Karpas-422 (cell line): ENCODE data around the gene XAGE3. TPM values are rescaled to one million over a fixed set of nuclear protein-coding genes. Genes with fewer than 3 reads are reported as not detected.

ENCODE experiments used
- DNase-seq: peaks from one replicate; pipeline ENCODE4 v3.0.0-alpha.2; 2015
- H2AFZ ChIP-seq: fragments of 200-600 bp; sonication (generic); 2 replicates; pipeline ENCODE4 v1.6.1; 2014; ENCODE audit warnings: antibody characterized with exemption, low read length, mixed read lengths
- H3K27ac ChIP-seq: fragments of 200-600 bp; sonication (generic); 2 replicates; pipeline ENCODE4 v1.5.1; 2014; ENCODE audit warnings: mild to moderate bottlenecking, low read length, moderate library complexity
- H3K27me3 ChIP-seq: fragments of 200-600 bp; sonication (generic); 2 replicates; pipeline ENCODE4 v1.6.1; 2014; ENCODE audit warnings: low read length, mixed read lengths
- H3K36me3 ChIP-seq: fragments of 200-600 bp; sonication (generic); 2 replicates; pipeline ENCODE4 v1.6.1; 2014; ENCODE audit warnings: low read length, mixed read lengths; ENCODE audit not compliant: insufficient read depth
- H3K4me1 ChIP-seq: fragments of 200-600 bp; sonication (generic); 2 replicates; pipeline ENCODE4 v1.6.1; 2014; ENCODE audit warnings: mild to moderate bottlenecking, low read length, mixed read lengths
- H3K4me2 ChIP-seq: fragments of 200-600 bp; sonication (generic); 2 replicates; pipeline ENCODE4 v1.6.1; 2014; ENCODE audit warnings: low read length, low read depth, mild to moderate bottlenecking; ENCODE audit not compliant: poor library complexity, severe bottlenecking
- H3K4me3 ChIP-seq: fragments of 200-600 bp; sonication (generic); 2 replicates; pipeline ENCODE4 v1.5.1; 2014; ENCODE audit warnings: mild to moderate bottlenecking, antibody characterized with exemption, low read length, mixed read lengths
- H3K79me2 ChIP-seq: fragments of 200-600 bp; sonication (generic); 2 replicates; pipeline ENCODE4 v1.6.1; 2014; ENCODE audit warnings: mild to moderate bottlenecking, low read length, mixed read lengths
- H3K9ac ChIP-seq: fragments of 200-600 bp; sonication (generic); 2 replicates; pipeline ENCODE4 v1.6.0; 2014; ENCODE audit warnings: low read length
- H3K9me2 ChIP-seq: fragments of 200-600 bp; sonication (generic), shearing (Covaris generic); replicated peaks from 2 replicates; pipeline ENCODE4 v1.6.0; 2014; ENCODE audit warnings: mild to moderate bottlenecking, low read length, moderate library complexity; ENCODE audit not compliant: insufficient read depth
- H3K9me3 ChIP-seq: fragments of 300-700, 200-600 bp; sonication (generic); 2 replicates; pipeline ENCODE4 v1.6.1; 2014; ENCODE audit warnings: low read length, mixed read lengths
- H4K20me1 ChIP-seq: fragments of 200-600 bp; sonication (generic); 2 replicates; pipeline ENCODE4 v1.6.1; 2014; ENCODE audit warnings: mild to moderate bottlenecking, antibody characterized with exemption, low read length, low read depth; ENCODE audit not compliant: insufficient read depth
- total RNA-seq: library from RNA; depleted of rRNA; stranded (reverse); fragments of >200 nt; shearing (Covaris generic); gene quantifications from 2 replicates; pipeline ENCODE4 v1.2.3, GENCODE V29; 2014; ENCODE audit warnings: low replicate concordance; rRNA removed

The XAGE3 gene
- total RNA-seq, 1 experiment from 2014 or later: not detected

- Histone ChIP-seq H4K20me1 (no peaks in the 10 kb centered on the region), H3K9me2 (no peaks in the 10 kb centered on the region), H3K4me3 (no peak overlapping the region), H3K36me3 (no peaks in the 10 kb centered on the region), H3K9me3 (no peaks in the 10 kb centered on the region), H2AFZ (no peak overlapping the region), H3K9ac (no peak overlapping the region), H3K79me2 (no peaks in the 10 kb centered on the region), H3K4me2 (no peak overlapping the region), H3K27me3 (no peaks in the 10 kb centered on the region), H3K4me1 (no peaks in the 10 kb centered on the region), H3K27ac (no peak overlapping the region)
- DNase-seq: no peak
Observed at GRCh38 chrX:52821079-52821760, 46.7 kb downstream of the XAGE3 start.

DNA sequence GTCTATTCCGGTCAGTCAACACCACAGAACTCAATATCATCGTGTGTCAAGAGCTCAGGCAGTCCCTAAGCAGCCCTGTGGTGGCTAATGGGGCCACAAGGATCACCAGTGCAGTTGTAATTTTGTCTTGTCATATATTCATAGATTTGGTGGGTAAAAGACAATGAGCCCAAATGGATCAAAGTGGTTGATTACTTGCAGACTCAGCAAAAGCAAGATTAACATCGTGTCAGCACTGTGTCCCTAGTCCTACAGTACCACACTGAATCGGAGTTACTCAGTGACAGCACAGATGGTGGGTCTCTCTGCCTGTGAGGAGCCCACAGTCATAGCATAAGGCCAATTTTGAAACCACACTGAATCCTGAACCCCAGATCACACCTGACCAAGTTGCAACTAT lies 48.1 kb downstream of the XAGE3 start:
- DNase-seq: no peak
- H3K9ac ChIP-seq: no peak overlapping the region
- H3K27me3 ChIP-seq: no peaks in the 10 kb centered on the region
- no peaks in the 10 kb centered on the region for H4K20me1 ChIP-seq
- H3K9me3 ChIP-seq: no peaks in the 10 kb centered on the region
- H3K79me2 ChIP-seq: no peaks in the 10 kb centered on the region
- no peak overlapping the region for H2AFZ ChIP-seq
- no peak overlapping the region for H3K4me2 ChIP-seq
- H3K27ac ChIP-seq: no peak overlapping the region
- H3K4me3 ChIP-seq: no peak overlapping the region
- no peaks in the 10 kb centered on the region for H3K4me1 ChIP-seq
- no peaks in the 10 kb centered on the region for H3K36me3 ChIP-seq
- no peaks in the 10 kb centered on the region for H3K9me2 ChIP-seq

Other genes starting within 250 kb of the XAGE3 start
- gene SSX7, start 213.2 kb downstream of the XAGE3 start, total RNA-seq: not detected in 2 replicates
- not detected in 2 replicates for gene SSX2, start 160.9 kb downstream of the XAGE3 start, total RNA-seq
- not detected in 2 replicates for gene SSX2B, start 116.8 kb downstream of the XAGE3 start, total RNA-seq
- gene SPANXN5, start 70.7 kb downstream of the XAGE3 start, total RNA-seq: not detected in 2 replicates
- not detected in 2 replicates for gene XAGE5, start 56.8 kb downstream of the XAGE3 start, total RNA-seq
- 10.2 and 15.0 TPM in 2 replicates for gene FAM156B, start 29.2 kb upstream of the XAGE3 start, total RNA-seq
- gene FAM156A, start 90.4 kb upstream of the XAGE3 start, total RNA-seq: 7.2 and 22.1 TPM in 2 replicates
- 0.36 and 0.71 TPM in 2 replicates for gene GPR173, start 180.7 kb upstream of the XAGE3 start, total RNA-seq
- 44.6 and 68.5 TPM in 2 replicates for gene TSPYL2, start 214.3 kb upstream of the XAGE3 start, total RNA-seq
- 14.3 and 27.9 TPM in 2 replicates for gene KANTR, start 226.1 kb upstream of the XAGE3 start, total RNA-seq